ENCODE results near the gene MARS1.
A peak's percentile ranks its signal among the peaks of the same experiment; 100 is the strongest.

The MARS1 gene

GRCh38 chr12:57550641-57551549 is 63.0 kb downstream of the MARS1 start:
- H3K4me3 ChIP-seq (ENCODE audit: control insufficient read depth, low read depth, low read length): no peak overlapping the region
- DNase-seq (ENCODE audit: low read depth): no peak
- TF ChIP-seq CTCF (conservative IDR thresholded peaks at IDR 0.05; ENCODE audit: control insufficient read depth, insufficient read depth, low read depth, low read length): no peak

- DNase-seq (ENCODE audit: low read depth): no peak
- H3K4me3 ChIP-seq (ENCODE audit: control insufficient read depth, low read depth, low read length): no peak overlapping the region
- no peak for TF ChIP-seq CTCF (conservative IDR thresholded peaks at IDR 0.05; ENCODE audit: control insufficient read depth, insufficient read depth, low read depth, low read length)
Observed at GRCh38 chr12:57551637-57552305, 63.9 kb downstream of the MARS1 start.

GRCh38 chr12:57552306-57552651 is 64.4 kb downstream of the MARS1 start:
- no peak for TF ChIP-seq CTCF (conservative IDR thresholded peaks at IDR 0.05; ENCODE audit: control insufficient read depth, insufficient read depth, low read depth, low read length)

GRCh38 chr12:57552835-57553313 is 65.0 kb downstream of the MARS1 start:
- TF ChIP-seq CTCF (conservative IDR thresholded peaks at IDR 0.05; ENCODE audit: control insufficient read depth, insufficient read depth, low read depth, low read length): no peak
- H3K4me3 ChIP-seq (ENCODE audit: control insufficient read depth, low read depth, low read length): no peak overlapping the region
- DNase-seq (ENCODE audit: low read depth): peak; percentile 28

More at GRCh38 chr12:57552306-57552651, 64.4 kb downstream of the MARS1 start:
- H3K4me3 ChIP-seq (ENCODE audit: control insufficient read depth, low read depth, low read length): no peak overlapping the region
- DNase-seq (ENCODE audit: low read depth): no peak

- no peak overlapping the region for H3K4me3 ChIP-seq (ENCODE audit: control insufficient read depth, low read depth, low read length)
- no peak for DNase-seq (ENCODE audit: low read depth)
- TF ChIP-seq CTCF (conservative IDR thresholded peaks at IDR 0.05; ENCODE audit: control insufficient read depth, insufficient read depth, low read depth, low read length): no peak
Observed at GRCh38 chr12:57553343-57554202, 65.7 kb downstream of the MARS1 start.

- no peak for DNase-seq (ENCODE audit: low read depth)
- TF ChIP-seq CTCF (conservative IDR thresholded peaks at IDR 0.05; ENCODE audit: control insufficient read depth, insufficient read depth, low read depth, low read length): no peak
- no peak overlapping the region for H3K4me3 ChIP-seq (ENCODE audit: control insufficient read depth, low read depth, low read length)
Observed at GRCh38 chr12:57554453-57554852, 66.6 kb downstream of the MARS1 start.
